ENCODE results near the gene ATP8A2. TPM values are rescaled to one million over a fixed set of nuclear protein-coding genes. Genes with fewer than 3 reads are reported as not detected.

The ATP8A2 gene
- total RNA-seq, 1 donor from 2014 or later = not detected

DNA sequence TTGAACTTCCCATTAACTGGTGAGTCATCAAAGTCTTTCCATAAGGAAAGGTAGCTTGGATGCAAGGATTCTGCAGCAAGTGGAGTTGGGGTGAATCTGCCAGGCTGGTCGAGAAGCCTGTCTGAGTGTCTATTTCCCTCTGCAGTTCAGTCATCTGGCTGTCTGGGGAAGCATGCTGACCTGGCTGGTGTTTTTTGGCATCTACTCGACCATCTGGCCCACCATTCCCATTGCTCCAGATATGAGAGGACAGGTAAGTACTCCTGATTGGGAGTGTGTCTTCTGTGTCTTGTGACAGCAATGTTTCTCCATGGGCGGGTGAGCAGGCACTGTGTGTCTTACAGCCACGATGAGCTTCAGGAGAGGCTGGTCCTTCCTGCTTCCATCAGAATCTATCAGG lies 490.4 kb downstream of the ATP8A2 start:
- ATAC-seq = no peak

DNA sequence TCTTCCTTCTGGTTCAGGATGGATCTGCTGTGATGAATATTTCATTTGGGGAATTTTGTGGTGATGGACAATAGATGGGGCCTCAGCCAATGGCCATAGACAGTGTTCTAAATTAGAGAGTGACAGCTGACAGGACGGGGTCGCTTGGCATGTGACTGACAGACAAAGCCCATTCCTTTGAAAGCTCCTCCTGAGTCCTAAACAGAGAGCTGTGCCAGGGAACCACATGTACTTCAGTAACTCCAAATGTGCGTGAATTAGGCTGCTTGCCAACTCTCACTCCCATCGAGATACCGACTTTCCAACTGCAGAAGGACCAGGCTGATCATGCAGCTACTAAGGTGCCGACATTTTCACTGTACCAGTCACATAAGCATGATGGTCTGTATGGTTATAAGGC lies 492.3 kb downstream of the ATP8A2 start:
- ATAC-seq = no peak

DNA sequence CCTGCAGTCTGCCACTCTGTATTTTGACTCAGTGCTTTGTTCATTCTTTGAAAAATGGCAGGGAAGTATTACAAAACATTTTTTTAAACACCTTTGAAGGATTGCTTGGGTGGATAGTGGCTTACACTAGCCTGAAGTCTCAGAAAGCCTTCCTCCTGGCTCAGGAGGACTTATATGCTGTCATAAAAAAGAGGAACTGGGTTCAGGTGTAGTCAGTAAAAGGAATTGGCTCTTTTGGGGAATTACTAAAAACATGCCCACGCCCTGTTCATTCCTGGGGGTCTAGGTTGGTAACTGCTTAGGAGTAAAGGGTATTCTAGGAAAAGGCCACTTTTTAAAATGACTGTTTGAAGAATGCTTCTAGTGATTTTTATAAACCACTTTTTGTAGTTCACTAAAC lies 493.2 kb downstream of the ATP8A2 start:
- no peak for ATAC-seq

DNA sequence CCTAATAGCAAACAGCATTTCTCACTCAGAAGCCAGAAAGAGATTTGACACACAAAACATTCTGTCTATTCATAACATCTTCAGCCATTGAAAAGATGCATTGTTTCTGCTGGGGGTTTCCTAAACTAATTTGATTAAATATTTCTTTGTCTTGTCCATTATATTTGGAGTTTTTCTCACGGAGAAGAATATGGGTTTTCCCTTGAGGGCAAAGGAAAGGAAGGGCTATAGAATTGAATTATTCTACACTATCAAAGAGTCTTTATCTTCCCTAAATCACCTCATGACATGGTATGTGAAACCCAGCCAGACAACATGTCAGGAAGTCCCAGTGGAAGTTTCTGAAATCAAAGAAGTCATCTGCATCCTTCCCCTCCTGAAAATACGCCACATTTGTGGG lies 493.6 kb downstream of the ATP8A2 start:
- no peak for ATAC-seq

DNA sequence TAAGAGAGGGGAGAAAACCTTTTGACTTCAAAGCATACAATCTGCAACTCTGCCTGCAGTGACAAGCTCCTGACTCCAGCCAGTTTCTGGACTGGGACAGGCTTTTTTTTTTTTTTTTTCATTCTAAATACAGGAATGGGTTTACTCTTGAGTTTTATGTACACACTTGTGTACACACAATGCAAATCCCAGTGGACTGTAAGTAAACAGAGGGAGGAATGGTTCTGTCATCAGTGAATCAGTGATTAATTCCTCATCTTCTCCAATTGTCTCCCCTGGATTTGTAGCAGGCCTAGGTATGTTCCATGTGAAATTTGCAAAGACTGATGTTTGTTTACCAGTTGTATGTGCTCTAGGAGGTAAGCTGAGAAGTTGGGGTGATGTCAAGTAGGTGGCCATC lies 495.3 kb downstream of the ATP8A2 start:
- ATAC-seq = no peak

DNA sequence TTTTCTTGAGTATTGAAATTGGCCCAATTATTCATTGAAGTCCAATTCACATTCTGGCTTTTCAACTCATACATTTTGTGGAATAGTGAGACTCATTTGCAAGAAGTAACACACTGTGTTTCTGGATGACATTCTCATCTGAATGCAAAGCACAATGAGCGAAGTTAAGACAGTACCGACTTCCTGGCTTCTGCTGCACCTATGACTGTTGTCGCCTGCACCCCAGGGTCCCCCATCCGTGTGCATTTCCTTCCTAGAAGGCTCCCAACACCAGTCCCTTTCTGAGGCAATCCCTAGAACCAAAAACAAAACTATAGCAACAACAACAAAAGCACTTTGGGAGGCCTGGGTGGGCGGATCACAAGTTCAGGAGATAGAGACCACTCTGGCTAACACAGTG lies 496.7 kb downstream of the ATP8A2 start:
- ATAC-seq = no peak

DNA sequence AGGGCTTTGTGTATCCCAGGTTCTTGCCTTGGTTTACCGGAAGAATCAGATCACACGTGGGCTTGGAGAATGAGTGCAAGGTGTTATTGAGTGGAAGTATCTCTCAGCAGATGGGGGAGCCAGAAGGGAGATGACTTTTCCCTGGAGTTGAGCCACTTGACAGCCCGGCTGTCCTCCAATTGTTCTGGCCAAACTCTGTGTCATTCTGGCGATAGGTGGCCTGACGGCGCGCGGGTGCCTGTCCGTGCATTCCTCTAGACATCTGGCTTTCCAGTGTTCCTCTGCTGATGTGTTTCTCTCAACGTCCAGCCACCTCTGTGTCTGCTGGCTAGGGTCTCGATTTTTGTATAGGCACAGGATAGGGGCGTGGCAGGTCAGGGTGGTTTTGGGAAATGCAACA lies 498.2 kb downstream of the ATP8A2 start:
- ATAC-seq = no peak

DNA sequence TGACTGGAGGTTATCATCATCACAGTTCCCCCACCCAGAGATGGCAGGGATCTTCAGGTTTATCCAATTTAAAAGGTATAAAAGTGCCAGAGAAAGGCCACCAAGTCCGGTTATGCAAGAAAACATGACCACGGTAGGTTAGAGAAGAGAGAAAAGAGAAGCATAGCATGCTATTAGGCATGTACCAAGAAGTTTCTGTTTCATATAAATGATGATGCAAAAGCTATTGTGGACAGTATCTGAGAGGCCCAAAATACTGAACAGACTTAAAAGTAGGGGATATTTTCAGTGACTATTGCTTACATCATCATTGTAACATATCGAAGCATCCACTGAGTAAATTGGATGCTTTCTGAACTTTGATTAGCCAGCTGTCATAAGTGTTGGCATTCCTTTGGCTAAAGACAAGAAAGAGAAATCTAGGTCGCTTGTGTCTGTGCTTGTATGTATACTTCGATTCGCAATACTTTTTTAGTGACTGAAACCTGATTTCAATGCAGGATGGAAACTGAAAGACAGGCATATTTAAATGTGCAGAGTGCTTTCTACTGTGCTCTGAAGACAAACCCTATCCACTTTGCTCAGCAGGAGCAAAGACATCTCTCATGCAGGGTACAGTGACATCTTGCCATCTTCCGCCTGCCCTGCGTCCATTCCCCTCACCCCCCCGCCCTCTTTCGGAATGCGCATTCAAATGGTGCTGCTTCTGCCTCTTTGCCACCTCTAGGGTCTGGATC lies 499.8 kb downstream of the ATP8A2 start:
- no peak for ATAC-seq

DNA sequence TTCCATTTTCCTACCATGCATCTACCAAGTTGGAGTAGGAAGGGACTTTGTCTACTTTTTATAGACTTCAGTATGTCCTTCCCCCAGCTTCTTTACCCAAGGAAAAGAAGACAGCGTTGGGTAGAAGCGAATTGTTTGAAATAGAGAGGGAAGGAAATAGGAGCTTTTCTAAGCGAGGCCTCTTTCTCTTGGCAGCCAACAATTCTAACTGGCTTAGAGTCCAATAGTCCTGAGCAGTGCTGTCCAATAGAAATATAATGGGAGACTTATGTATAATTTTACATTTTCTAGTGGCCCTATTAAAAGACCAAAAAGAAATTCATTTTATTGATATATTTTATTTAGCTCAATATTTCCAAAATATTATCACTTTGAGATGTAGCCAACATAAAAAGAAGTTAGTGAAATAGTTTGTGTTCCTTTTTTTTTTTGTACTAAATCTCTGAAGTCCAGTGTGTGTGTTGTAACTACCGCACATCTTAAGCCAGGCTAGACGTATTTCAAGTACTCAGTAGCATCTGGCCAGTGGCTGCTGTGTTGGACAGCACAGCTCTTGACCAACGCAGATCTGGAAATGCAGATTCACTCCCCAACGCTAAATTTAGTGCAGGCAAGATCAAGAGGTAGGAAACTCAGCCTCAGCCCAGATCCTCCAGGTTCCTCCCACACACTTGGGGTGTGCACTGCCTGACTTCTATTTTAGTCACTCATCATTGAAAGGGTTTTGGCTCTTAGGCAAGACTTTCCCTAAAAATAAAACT lies 500.9 kb downstream of the ATP8A2 start:
- peak; percentile 33 for ATAC-seq

DNA sequence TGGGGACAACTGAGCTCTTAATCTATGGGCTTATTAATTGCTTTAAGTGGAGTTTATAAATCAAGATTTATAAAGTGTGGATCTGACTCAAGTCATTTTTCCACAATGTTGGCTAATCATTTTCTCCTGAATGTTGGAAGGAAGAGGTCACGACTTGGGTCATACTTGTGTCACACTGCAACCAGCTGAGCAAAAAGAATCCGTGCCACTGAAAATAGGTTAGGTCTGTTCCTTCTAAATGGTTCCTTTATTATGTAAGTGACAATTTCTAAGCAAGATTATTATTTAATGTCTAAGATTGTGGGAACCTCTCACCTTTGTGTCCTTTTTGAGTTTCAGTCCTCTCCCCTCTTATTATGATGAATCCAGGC lies 501.5 kb downstream of the ATP8A2 start:
- ATAC-seq = no peak

DNA sequence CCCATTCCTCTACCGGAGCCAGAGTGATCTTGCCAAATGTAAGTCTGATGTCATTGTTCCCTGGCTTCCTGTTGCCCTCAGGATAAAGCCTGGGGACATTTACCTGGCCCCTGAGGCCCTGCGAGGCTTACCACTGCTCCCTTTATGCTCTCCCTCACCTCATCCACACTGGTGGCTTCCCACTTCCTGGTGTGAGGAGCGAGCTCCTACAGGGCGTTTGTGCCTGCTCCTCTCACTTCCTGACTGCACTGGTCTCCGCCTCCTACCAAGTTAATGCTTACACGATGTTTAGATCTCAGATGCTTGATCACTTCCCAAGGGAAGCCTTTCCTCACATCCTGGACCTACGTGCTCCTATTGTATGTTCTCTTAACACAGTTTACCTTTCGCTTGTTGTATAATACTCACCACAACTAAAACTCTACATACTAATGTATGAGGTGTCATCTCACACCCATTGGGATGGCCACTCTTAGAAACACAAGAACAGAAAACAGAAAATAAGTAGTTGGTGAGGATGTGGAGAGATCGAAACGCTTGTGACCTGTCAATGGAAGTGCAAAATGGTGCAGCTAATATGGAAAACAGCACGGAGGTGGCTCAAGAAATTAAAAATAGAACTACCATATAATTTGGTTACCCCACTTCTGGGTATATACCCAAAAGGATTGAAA lies 502.4 kb downstream of the ATP8A2 start:
- no peak for ATAC-seq

DNA sequence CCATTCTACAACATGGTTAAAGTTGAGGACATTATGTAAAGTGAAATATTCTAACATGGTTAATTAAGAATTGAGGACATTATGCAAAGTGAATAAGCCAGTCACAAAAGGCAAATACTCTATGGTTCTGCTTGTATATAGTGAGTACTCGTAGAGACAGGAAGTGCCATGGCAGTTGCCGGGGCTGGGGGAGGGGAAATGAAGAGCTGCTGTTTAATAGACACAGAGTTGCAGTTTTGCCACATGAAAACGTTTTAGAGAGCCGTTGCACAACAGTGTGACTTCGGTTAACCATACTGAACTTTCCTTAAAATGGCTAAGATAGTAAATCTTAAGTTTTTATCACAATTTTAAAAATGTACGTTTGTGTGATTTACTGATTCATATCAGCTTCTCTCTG lies 503.1 kb downstream of the ATP8A2 start:
- no peak for ATAC-seq

DNA sequence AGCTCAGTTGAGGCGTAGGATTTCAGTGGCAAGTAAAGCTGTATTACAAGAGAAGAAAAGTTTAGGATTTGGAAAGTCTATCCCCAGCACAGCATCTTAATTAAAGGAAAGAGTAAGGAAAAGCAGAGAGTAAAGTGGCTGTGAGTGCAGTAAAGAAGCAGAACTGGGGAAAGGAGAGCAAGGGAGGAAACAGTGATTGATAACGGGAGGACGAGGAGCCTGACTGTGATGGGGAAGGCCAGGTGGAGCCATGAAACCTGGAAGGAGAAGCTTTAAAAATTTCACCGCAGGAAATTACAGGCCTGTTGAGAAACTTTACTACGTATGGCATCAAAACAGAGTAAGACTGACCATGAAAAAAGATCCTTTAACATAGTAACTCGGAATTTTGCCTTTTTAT lies 504.5 kb downstream of the ATP8A2 start:
- no peak for ATAC-seq

DNA sequence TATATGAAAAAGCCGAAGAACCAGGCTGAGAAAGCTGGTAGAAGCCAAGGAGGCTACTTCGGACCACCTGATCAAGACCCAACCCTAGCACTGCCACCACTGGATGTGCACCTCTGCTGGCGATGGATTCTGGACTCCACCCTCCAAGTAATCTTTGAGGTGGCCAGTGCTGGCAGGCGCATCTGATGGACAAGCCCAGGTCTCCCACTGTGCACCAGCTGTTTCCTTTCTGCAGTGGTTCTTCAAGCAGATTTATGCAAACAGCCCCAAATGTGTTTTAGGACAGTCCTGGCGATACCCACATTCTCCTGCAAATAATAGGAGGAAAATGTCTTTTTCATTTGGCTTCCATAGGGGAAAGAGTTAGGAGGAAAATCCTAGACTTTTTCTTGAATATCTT lies 507.7 kb downstream of the ATP8A2 start:
- no peak for ATAC-seq

DNA sequence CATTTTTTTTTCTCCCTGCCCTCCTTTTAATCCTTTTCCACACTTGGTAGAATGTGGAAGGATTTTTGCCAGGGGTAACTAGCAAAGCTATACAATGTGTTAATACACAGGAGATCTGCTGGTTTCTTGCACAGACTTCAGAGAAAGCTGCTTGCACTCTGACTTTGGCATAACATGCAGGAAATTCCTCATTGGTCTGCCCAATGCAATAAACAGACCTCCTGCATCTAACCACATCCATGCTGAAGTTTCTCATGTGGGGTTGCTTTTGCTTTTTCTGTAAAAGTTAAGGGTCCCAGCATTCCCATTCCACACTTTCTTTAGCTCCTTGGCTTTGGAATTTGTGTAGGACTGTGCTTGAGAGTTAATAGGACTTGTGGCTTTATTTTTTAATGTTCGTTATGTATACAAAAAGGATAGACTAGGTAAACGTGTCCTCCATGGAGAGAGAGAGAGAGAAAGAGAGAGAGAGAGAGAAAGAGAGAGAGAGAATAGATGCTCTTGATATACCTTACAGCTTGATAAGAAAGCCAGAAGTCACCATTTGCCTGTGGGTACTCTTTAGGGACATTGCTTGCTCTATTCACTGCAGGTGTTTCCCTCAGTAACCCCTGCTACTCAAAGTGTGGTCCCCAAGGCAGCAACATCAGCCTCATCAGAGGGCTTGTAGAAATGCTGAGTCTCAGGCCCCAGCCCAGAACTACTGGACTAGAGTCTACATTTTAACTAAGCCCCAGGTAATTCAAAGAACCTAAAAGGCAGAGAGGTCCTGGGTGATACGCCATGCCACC lies 509.6 kb downstream of the ATP8A2 start:
- ATAC-seq = no peak

DNA sequence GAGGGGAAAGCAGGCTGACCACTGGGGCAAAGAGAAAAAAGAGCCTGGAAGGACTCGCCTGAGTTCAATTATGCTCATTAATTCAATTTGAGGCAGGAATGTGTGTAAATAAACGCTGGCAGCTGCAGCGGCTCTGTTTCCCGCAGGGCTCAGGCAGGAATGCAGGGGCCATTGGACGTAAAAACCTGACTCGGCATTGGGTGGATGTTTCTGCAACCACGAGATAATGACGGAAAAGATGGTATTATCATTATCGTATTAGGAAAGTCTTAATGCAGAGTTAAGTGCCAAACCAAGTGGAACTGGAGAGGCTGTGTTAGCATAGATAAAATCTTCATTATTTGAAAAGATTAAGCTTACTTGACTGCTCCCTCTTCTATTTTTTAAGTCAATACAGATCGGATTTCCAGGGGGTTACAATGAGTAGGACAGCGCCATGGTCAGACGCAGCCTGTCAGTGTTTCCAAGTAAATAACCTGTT lies 510.2 kb downstream of the ATP8A2 start:
- no peak for ATAC-seq

DNA sequence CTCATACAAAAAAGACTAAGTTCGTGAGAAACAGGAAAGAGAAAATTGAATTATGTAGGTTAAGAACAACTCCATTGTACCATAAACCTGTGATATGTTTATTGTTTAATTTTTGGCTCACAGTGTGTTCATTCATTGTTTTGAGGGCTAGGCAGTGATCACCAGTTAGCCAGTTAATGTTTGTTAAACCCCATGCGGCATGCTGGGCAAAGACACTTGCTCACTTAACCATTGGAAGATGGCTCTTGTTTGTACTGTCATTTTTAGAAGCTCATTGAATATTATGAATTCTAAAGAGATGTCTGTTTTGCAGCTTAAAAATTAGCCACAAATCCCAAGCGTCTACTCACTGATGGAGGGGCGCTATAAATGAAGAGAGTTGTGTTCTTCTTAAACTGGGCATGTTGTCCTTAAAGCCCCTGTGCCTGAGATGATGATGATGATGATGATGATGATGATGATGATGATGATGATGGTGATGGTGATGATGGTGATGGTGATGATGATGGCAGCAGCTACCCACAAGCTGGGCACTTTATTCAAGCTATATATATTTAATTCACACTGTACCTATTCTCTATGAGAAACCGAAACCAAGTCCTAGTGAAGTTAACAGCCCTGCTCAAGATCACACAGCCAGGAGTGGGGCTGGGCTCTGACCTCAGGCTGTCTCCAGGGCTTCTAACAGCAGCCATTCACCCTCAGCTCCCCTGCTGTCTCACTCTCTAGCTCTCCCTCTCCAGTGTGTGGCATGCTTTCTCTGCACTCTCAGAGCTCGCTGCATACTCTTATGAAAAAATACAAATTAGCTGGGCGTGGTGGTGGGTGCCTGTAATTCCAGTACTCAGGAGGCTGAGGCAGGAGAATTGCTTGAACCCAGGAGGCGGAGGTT lies 510.9 kb downstream of the ATP8A2 start:
- no peak for ATAC-seq

DNA sequence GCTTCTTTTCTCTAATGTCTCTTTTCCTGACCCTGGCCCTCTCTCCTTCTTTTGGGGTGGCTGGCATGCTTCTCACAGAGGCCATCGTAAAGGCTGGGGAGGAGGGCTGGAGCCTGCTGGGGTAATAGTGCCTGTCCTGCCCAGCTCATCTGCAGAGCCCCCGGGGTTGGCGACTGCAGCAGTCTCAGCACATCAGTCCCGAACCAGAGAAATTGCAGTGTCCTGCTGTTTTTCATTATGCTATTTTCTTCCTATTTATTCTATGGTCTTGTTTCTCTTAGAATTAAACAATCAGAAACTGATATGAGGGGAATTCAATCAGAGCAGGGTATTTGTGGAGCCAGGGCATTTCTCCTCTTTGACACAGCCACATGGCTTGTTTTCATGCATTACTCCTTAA lies 513.6 kb downstream of the ATP8A2 start:
- ATAC-seq = no peak

DNA sequence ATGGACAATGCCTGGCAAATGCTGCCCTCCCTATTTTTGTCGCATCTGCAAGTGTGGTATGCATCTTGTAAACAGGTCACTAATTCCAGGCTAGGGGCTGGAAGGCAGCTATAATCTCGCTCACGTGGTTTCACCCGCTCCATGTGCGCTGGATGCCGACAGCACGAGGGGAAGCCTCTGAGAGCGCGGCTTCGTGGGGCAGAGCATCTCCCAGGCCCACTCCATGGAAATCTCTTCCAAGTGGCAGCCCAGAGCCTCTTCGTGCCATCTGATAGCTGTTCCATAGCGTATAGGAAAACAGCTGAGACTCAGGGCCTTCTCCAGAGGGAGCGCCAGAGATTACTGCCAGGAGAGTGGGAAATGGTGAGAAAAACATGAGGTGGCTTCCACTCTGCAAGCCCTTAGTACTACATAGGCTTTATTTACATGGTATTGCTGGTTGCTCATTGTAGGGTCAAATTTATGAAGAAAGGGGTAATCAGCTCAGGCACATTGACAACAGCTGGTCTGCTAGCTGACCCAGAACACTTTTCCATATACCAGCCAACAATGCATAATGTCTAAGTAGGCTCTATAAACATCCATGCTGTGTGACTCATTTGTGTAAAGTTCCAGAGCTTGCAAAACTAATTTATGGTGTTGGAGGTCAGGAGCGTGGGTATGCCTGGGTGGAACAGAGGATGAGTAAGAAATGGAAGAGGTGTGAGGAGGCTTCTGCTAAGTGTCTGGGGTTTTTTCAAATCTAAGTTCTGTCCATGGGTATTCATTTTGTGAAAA lies 514.9 kb downstream of the ATP8A2 start:
- ATAC-seq = peak; percentile 74

DNA sequence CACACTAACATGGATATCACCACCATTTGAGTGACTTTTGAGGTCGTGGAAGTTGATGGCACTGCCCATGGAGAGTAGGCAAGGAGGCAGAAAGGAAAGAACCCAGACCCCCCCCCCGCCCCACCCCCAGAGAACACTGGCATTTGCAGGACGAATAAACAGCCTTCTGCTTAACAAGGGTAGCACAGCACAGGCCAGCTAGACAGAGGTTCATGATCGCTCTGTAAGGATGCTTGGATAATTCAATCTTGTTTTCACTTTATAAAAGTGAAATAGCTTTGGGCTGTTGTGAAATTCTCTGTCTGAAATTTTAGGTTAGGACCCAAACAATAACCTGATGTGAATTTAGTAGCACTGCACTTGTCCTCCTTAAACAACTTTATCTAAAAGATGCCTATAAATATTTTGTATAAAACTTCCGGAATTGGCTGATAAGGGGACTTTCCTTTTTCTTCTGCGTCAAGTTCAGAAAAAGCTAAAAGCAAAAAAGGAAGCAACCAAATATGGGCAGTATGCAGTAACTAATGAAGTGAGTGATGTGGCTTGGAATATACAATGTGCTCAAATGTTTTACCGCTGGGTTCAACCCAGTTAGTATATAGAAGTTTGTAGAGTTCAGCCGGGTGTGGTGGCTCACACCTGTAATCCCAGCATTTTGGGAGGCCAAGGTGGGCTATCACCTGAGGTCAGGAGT lies 516.3 kb downstream of the ATP8A2 start:
- no peak for ATAC-seq

Measured in esophagus mucosa (tissue), 1 donor.